ENCODE results near the gene FRMD6. TPM values are rescaled to one million over a fixed set of nuclear protein-coding genes. Genes with fewer than 3 reads are reported as not detected.

Gene FRMD6
- total and polyA plus RNA-seq, 9 of the 15 experiments (the other 6 are each of a cell fraction or from before 2014, with no cell fraction given): 0.11 to 0.92 (median 0.53) TPM

DNA sequence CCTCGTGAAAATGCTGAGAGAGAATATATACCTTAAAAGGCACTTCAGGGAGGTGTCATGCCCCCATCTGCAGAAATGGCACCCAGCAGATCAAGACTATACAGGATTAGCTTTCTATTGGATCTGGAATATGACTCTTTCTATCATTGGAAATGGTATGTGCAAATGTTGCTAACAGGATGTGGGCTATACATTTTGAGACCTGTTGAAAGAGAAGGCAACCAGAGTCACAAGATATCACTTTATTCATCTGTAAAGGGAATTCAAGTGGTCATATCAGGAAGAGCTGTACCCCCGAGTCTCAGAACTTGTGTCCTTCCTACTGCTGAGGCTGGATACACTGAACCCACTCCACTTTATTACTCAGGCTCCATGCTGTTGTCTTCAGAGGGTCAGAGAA lies 46.1 kb upstream of the FRMD6 start:
- Histone ChIP-seq H4K20me1 (replicated peaks; ENCODE audit: control insufficient read depth, insufficient read depth, low read length) (no peaks in the 10 kb centered on the region), H3K79me2 (ENCODE audit: control insufficient read depth, insufficient read depth, low read length) (no peaks in the 10 kb centered on the region), H3K9me3 (replicated peaks; ENCODE audit: control insufficient read depth, insufficient read depth, low read depth, low read length) (no peaks in the 10 kb centered on the region), H3K4me1 (replicated peaks in 1 of 2; ENCODE audit: control insufficient read depth in 2 of 2, insufficient read depth in 2 of 2, low read length in 2 of 2) (peaks cover 0 to 2% of the 10 kb centered on the region in 2 experiments; a peak in 1 of 5 replicates), H3K36me3 (ENCODE audit: control insufficient read depth, insufficient read depth, low read length) (no peaks in the 10 kb centered on the region), H3K4me2 (ENCODE audit: insufficient read depth, low read length) (no peak overlapping the region), H3K4me3 (no peak overlapping the region), H3K27me3 (ENCODE audit: control insufficient read depth in 2 of 2, insufficient read depth in 2 of 2, low read length in 2 of 2) (no peaks in the 10 kb centered on the region), H3K9me1 (ENCODE audit: control insufficient read depth, insufficient read depth, low read length) (no peaks in the 10 kb centered on the region), H3K9ac (ENCODE audit: insufficient read depth in 1 of 2, low read depth in 2 of 2, low read length in 2 of 2) (no peak overlapping the region), H2AFZ (ENCODE audit: low read depth, low read length) (no peak overlapping the region), H3K27ac (ENCODE audit: extremely low read depth, low read depth, low read length) (no peak overlapping the region)
- ATAC-seq (no peak), DNase-seq (ENCODE audit: extremely low read depth in 1 of 4, low spot score in 3 of 4) (no peak), FAIRE-seq (no peak)
- ChIA-PET POLR2A (no interaction called here), CTCF (ENCODE audit: low intra/inter-chr PET ratio) (no interaction called here)
- intact Hi-C loops (cut with micrococcal nuclease) (no loop called here), in situ Hi-C loops (cut with MboI) (no loop called here)
- no TSS peak for BruUV-seq (replicated peaks)
- TF ChIP-seq ZNF324 (CRISPR knock-in tag; IDR thresholded peaks at IDR 0.05) (no peak), ZFPM2 (CRISPR knock-in tag; IDR thresholded peaks at IDR 0.05) (no peak), HBP1 (CRISPR knock-in tag; IDR thresholded peaks at IDR 0.05) (no peak), NUFIP1 (IDR thresholded peaks at IDR 0.05; ENCODE audit: partially characterized antibody) (no peak), SRSF1 (IDR thresholded peaks at IDR 0.05; ENCODE audit: low read depth, low read length) (no peak), ASH1L (IDR thresholded peaks at IDR 0.05; ENCODE audit: borderline replicate concordance, low read depth, partially characterized antibody) (no peak), UBTF (IDR thresholded peaks at IDR 0.05; ENCODE audit: borderline replicate concordance in 1 of 2, low read depth in 2 of 2, low read length in 2 of 2) (no peak)
- TF ChIP-seq, protein P1, sequence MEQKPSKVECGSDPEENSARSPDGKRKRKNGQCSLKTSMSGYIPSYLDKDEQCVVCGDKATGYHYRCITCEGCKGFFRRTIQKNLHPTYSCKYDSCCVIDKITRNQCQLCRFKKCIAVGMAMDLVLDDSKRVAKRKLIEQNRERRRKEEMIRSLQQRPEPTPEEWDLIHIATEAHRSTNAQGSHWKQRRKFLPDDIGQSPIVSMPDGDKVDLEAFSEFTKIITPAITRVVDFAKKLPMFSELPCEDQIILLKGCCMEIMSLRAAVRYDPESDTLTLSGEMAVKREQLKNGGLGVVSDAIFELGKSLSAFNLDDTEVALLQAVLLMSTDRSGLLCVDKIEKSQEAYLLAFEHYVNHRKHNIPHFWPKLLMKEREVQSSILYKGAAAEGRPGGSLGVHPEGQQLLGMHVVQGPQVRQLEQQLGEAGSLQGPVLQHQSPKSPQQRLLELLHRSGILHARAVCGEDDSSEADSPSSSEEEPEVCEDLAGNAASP (IDR thresholded peaks at IDR 0.05): no peak
- TF ChIP-seq, protein P2, sequence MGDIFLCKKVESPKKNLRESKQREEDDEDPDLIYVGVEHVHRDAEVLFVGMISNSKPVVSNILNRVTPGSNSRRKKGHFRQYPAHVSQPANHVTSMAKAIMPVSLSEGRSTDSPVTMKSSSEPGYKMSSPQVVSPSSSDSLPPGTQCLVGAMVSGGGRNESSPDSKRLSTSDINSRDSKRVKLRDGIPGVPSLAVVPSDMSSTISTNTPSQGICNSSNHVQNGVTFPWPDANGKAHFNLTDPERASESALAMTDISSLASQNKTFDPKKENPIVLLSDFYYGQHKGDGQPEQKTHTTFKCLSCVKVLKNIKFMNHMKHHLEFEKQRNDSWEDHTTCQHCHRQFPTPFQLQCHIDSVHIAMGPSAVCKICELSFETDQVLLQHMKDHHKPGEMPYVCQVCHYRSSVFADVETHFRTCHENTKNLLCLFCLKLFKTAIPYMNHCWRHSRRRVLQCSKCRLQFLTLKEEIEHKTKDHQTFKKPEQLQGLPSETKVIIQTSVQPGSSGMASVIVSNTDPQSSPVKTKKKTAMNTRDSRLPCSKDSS (IDR thresholded peaks at IDR 0.05; ENCODE audit: low read depth, partially characterized antibody): no peak
- WGBS (ENCODE audit: insufficient coverage, low coverage, missing lambda C conversion rate): 0% methylated on average over 2 of the region's 2 CpGs
